Neuron (in vitro differentiated cells): ENCODE data around the gene RINL.
"Not testable (repeated sequence)": the region's sequence is repeated elsewhere in the genome, so short reads cannot be mapped to it uniquely, and the experiment has no call there.

Experiments used
- H2AFZ ChIP-seq: one replicate; pipeline ENCODE4 v1.6.1; 2013; ENCODE audit warnings: low read depth, mild to moderate bottlenecking, inconsistent platforms, low read length, moderate library complexity
- H3K27me3 ChIP-seq: one replicate; pipeline ENCODE4 v1.6.1; 2013; ENCODE audit warnings: low read length; ENCODE audit not compliant: insufficient read depth
- H3K36me3 ChIP-seq: one replicate; pipeline ENCODE4 v1.6.1; 2013; ENCODE audit warnings: low read length; ENCODE audit not compliant: insufficient read depth
- H3K4me1 ChIP-seq: one replicate; pipeline ENCODE4 v1.6.1; 2013; ENCODE audit warnings: low read length; ENCODE audit not compliant: insufficient read depth
- H3K4me3 ChIP-seq: 2 replicates; pipeline ENCODE4 v1.5.1; 2013; ENCODE audit warnings: mild to moderate bottlenecking, low read length, moderate library complexity
- H3K9me3 ChIP-seq: one replicate; pipeline ENCODE4 v1.6.1; 2013; ENCODE audit warnings: low read length

RINL gene

DNA sequence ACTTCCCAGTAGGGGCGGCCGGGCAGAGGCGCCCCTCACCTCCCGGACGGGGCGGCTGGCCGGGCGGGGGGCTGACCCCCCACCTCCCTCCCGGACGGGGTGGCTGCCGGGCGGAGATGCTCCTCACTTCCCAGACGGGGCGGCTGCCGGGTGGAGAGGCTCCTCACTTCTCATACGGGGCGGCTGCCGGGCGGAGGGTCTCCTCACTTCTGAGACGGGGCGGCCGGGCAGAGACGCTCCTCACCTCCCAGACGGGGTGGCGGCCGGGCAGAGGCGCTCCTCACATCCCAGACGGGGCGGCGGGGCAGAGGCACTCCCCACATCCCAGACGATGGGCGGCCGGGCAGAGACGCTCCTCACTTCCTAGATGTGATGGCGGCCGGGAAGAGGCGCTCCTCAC lies 22.3 kb downstream of the RINL start:
- H3K9me3 ChIP-seq, H3K4me3 ChIP-seq, H3K36me3 ChIP-seq, H2AFZ ChIP-seq, H3K27me3 ChIP-seq: not testable (repeated sequence)
- peaks cover 17% of the 10 kb centered on the region for H3K4me1 ChIP-seq

GRCh38 chr19:38854961-38855360 lies 23.1 kb downstream of the RINL start:
- not testable (repeated sequence) for H3K4me3 ChIP-seq, H2AFZ ChIP-seq, H3K36me3 ChIP-seq, H3K27me3 ChIP-seq, H3K9me3 ChIP-seq
- H3K4me1 ChIP-seq: peaks cover 19% of the 10 kb centered on the region

GRCh38 chr19:38853214-38853613 lies 24.9 kb downstream of the RINL start:
- Histone ChIP-seq H3K4me3 (peak overlapping the region; percentile 53), H3K4me1 (peaks cover 25% of the 10 kb centered on the region), H3K27me3 (no peaks in the 10 kb centered on the region), H2AFZ (peak overlapping the region; percentile 6), H3K9me3 (peaks cover 2% of the 10 kb centered on the region), H3K36me3 (peaks cover 6% of the 10 kb centered on the region)

DNA sequence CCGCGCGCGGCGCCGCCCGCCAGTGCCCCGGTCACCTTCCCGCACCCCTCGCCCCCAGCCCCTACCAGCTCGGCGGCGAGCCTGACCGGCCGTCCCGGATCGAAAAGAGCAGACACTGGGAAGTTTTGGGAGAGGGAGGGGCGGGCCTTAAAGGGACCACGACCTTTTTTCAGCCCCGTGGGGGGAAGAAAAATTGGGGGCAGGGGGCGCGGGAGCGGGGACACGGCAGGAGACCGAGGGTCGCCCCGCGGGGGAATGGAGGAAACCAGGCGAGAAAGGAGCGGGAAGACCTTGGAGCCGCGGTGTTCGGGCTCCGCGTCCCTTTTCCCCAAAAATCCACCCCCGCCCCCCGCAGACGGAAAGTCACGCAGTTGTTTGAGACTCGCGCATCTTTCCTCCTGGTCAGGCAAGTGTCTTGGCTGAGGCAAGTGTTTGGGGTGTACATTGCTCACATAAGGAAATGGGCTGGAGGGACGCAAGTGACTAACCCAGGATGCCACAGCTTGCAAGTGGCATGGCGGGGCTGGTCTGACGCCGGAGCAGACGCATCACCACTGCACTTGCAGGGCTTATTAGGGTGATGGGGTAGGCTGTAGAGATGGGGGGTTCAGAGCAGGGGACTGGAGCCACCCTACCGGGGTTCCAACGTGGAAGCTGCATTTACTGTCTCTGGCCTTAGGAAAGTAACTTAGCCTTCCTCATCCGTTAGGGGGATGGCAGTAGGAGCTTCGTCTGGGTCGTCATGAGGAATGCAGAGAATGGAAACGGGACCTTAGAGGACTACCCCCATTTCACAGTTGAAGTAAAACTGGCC lies 25.6 kb downstream of the RINL start:
- H3K36me3 ChIP-seq: peaks cover 12% of the 10 kb centered on the region

DNA sequence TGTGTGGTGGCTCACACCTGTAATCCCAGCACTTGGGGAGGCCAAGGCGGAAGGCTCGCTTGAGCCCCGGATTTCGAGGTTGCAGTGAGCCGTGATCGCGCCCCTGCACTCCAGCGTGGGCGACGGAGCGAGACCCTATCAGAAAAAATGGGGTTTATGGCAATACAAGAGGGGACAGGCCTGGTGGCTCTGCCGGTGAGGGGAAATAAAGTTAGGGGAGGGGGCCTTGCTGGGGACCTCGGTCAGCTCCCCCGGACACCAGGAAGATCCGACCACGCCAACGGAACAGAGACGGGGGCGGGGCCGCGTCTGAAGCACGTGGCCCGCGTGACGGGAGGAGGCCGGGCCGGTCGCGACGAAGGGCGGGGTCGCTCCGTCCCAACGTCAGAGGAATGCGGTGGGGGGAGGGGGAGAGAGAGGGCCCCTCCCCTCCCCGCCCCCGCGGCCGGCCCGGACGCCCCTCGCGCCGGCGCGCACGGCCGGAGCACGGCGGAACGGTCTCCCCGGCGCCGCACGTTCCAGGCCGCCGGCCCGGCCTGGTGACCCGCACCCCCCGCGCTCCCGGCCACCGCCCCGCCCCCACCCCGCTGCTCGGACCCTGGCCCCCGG lies 26.3 kb downstream of the RINL start:
- H3K4me3 ChIP-seq: peak overlapping the region; percentile 53
- no peak overlapping the region for H2AFZ ChIP-seq
- H3K27me3 ChIP-seq: no peaks in the 10 kb centered on the region
- peaks cover 33% of the 10 kb centered on the region for H3K4me1 ChIP-seq
- H3K9me3 ChIP-seq: peaks cover 2% of the 10 kb centered on the region
- peaks cover 19% of the 10 kb centered on the region for H3K36me3 ChIP-seq

More for the DNA sequence above, 25.6 kb downstream of the RINL start:
- Histone ChIP-seq H3K9me3 (peaks cover 2% of the 10 kb centered on the region), H3K4me1 (peaks cover 29% of the 10 kb centered on the region), H2AFZ (peak overlapping the region; percentile 6), H3K4me3 (peak overlapping the region; percentile 53), H3K27me3 (no peaks in the 10 kb centered on the region)

DNA sequence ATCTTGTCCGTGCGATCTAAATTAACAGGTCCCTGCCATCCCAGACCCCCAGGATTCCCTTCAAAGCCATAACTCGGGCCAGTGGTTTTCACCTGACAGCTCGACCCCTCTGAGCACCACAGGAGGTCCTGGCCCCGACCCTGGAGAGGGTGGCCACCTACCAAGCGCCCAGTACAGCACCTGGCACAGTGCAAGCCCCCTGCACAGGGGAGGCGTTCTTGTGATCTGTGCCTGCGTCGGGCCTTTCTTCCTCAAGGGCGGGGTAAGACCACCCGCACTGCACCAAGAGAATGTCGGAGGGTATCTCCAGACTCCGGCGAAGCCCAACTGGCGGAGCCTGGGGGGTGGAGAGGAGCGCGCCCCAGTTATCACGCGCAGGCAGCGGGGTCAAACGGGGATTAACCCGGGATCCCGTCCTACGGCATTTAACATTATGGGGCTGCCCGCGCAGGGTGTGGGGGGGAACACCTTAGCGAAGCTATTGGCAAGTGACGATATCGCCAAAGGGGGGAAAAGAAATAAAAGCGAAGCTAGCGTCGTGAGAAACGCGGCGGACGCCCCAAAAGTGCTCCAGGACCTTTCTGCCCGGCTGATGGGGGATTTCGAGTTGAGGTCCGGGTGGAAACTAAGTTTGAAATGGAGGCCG lies 27.0 kb downstream of the RINL start:
- no peak overlapping the region for H2AFZ ChIP-seq
- H3K27me3 ChIP-seq: no peaks in the 10 kb centered on the region
- H3K36me3 ChIP-seq: peaks cover 24% of the 10 kb centered on the region
- H3K4me3 ChIP-seq: peak overlapping the region; percentile 53
- H3K4me1 ChIP-seq: peaks cover 33% of the 10 kb centered on the region
- H3K9me3 ChIP-seq: no peaks in the 10 kb centered on the region

DNA sequence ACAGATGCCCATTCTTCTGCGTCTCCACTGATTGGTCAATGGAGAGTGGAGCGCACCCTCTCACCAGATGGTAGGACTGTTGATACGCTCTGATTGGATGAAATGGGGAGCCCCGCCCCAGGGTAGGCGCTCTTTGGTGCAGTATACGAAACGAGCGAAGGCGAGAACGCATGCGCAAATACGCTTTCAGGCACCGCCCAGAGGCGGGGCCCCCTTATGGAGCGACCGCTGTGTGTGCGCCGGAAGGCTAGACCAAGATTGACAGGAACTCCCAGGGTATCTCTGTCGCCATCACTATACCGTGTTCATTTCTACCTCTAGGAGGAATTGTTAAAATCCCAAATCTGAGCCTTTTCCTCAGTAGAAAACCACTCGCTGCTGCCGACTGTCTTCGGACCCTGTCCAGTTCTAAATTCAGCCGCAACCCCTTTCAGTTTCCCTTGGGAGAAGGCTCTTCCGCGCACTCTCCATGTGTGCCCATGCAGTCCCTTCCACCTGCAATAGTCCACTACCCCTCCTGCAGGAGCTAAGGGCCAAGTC lies 27.6 kb downstream of the RINL start:
- Histone ChIP-seq H3K27me3 (no peaks in the 10 kb centered on the region), H3K4me1 (peaks cover 33% of the 10 kb centered on the region), H3K36me3 (peaks cover 30% of the 10 kb centered on the region), H2AFZ (no peak overlapping the region), H3K9me3 (no peaks in the 10 kb centered on the region), H3K4me3 (peak overlapping the region; percentile 53)

GRCh38 chr19:38849860-38850435 lies 28.1 kb downstream of the RINL start, which contains the start of gene HNRNPL:
TSS of gene HNRNPL (minus strand) at chr19:38849986. CDS start at chr19:38849966, 20 bp downstream.
- Histone ChIP-seq H3K4me3 (peak within 1 kb of the TSS; percentile 93), H3K27me3 (no peaks in the 10 kb centered on the region), H3K36me3 (peaks cover 33% of the 10 kb centered on the region), H2AFZ (no peak within 1 kb of the TSS), H3K9me3 (no peaks in the 10 kb centered on the region), H3K4me1 (peaks cover 33% of the 10 kb centered on the region)

- H3K4me3 ChIP-seq: peak overlapping the region; percentile 93
- peaks cover 39% of the 10 kb centered on the region for H3K36me3 ChIP-seq
- no peaks in the 10 kb centered on the region for H3K9me3 ChIP-seq
- H3K27me3 ChIP-seq: no peaks in the 10 kb centered on the region
- H2AFZ ChIP-seq: no peak overlapping the region
- peaks cover 33% of the 10 kb centered on the region for H3K4me1 ChIP-seq
These were observed 28.8 kb downstream of the RINL start for GRCh38 chr19:38849147-38849859.

DNA sequence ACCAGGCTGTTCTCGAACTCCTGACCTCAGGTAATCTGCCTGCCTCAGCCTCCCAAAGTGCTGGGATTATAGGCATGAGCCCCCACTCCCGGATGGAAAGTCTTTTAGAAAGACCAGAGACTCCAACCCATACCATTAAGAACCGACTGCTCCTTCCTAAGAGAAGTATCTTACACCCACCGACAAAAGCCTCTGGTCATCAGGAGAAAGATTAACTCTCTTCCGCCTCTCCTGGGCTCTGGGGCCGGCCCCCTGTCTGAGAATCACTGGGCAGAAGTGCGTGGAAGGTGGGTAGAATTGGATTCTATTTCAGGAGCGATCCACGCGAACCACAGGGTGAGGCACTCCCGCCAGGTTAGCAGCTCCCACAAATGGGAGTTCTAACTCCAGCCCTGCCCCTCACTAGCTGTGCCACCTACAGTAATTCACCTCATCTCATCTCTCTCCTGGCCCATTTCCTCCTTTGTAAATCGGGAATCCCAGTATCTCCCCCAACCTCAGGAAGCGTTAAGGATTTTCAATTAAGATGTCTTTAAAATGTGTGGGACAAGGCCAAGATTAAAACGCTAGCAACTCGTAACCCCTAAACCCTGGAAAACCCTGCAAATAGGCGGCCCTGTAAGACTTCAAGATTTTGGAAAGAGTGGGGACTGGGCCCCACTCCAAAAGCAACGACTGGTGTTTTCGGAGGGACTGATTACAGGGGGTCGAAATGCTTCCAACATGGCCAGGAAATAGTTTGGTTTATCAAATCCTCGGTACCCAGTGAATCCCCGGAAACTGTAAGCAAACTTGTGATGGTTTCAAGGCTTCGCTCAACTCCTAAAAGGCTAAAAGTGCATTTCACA lies 29.6 kb downstream of the RINL start:
- Histone ChIP-seq H2AFZ (no peak overlapping the region), H3K36me3 (peaks cover 46% of the 10 kb centered on the region), H3K27me3 (no peaks in the 10 kb centered on the region), H3K9me3 (no peaks in the 10 kb centered on the region), H3K4me1 (peaks cover 33% of the 10 kb centered on the region), H3K4me3 (peak overlapping the region; percentile 93)

DNA sequence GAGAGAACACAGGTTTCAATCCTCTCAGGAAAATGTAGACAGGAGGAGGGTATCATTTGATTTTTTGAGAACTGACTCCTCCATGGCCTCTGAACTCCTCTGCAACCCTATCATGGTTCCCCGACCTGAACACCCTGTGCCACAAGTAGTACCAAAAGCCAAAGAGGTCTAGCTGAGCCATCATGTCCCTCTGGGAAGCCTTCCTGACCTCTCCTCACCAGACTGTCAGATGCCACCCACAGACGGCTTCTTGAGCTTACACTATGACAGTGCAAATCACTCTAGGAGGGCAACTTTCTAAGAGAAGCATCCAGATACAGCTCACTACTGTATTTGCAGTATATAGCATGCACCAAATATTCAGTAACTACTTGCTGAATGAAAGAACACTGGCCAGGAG lies 32.0 kb downstream of the RINL start:
- Histone ChIP-seq H3K4me1 (peaks cover 22% of the 10 kb centered on the region), H3K4me3 (no peak overlapping the region), H2AFZ (no peak overlapping the region), H3K27me3 (no peaks in the 10 kb centered on the region), H3K36me3 (peaks cover 71% of the 10 kb centered on the region), H3K9me3 (no peaks in the 10 kb centered on the region)
